ENCODE measurements around the gene GABRG3.

DNA sequence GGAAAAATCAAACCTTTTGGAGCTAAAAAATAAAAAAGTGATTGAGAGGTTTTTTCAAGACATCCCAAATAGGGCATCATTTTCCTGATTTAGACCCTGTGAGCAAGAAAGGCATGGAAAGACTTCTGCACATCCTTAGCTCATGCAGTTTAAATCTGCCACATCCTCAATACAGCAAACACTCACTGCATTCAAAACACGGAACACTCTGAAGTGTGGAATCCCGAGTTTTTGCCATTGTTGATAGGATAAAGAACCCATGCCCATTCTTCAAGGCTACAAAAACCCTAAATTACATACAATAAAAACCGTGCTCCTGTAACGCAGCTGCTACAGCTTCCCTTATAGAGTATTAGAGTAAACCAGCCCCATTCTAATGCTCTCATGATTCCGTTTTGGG, 346.8 kb downstream of the GABRG3 start:
- TF ChIP-seq CTCF (IDR thresholded peaks at IDR 0.05), result no peak
- TF ChIP-seq REST (IDR thresholded peaks at IDR 0.05), result no peak
- no peak for TF ChIP-seq MYC (IDR thresholded peaks at IDR 0.05; ENCODE audit: borderline replicate concordance, low read length)
- no peak for TF ChIP-seq POLR2A (IDR thresholded peaks at IDR 0.05; ENCODE audit: low read length)
- TF ChIP-seq CBX2 (IDR thresholded peaks at IDR 0.05; ENCODE audit: borderline replicate concordance, low read depth), result no peak
- no peak for TF ChIP-seq KDM5A (IDR thresholded peaks at IDR 0.05)
- no peak for TF ChIP-seq RAD21 (conservative IDR thresholded peaks at IDR 0.05 in 1 of 2, IDR thresholded peaks at IDR 0.05 in 1 of 2)
- TF ChIP-seq, protein P1, sequence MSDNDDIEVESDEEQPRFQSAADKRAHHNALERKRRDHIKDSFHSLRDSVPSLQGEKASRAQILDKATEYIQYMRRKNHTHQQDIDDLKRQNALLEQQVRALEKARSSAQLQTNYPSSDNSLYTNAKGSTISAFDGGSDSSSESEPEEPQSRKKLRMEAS (IDR thresholded peaks at IDR 0.05), result no peak
- TF ChIP-seq KDM1A (IDR thresholded peaks at IDR 0.05; ENCODE audit: low read depth), result no peak
- TF ChIP-seq ZFP36 (IDR thresholded peaks at IDR 0.05; ENCODE audit: borderline replicate concordance, partially characterized antibody), result no peak
- no peak for TF ChIP-seq CHD2 (IDR thresholded peaks at IDR 0.05; ENCODE audit: low read length, partially characterized antibody)
